ENCODE measurements around the gene CDK14.

CDK14 gene

GRCh38 chr7:90642978-90643377 is 46.9 kb downstream of the CDK14 start:
- DNase-seq, result no peak

- DNase-seq, result no peak
Observed at GRCh38 chr7:90645784-90646183, 49.7 kb downstream of the CDK14 start.

- DNase-seq, result no peak
Observed at GRCh38 chr7:90648107-90648506, 52.0 kb downstream of the CDK14 start.

- DNase-seq, result no peak
Observed at GRCh38 chr7:90648834-90649233, 52.7 kb downstream of the CDK14 start.

DNA sequence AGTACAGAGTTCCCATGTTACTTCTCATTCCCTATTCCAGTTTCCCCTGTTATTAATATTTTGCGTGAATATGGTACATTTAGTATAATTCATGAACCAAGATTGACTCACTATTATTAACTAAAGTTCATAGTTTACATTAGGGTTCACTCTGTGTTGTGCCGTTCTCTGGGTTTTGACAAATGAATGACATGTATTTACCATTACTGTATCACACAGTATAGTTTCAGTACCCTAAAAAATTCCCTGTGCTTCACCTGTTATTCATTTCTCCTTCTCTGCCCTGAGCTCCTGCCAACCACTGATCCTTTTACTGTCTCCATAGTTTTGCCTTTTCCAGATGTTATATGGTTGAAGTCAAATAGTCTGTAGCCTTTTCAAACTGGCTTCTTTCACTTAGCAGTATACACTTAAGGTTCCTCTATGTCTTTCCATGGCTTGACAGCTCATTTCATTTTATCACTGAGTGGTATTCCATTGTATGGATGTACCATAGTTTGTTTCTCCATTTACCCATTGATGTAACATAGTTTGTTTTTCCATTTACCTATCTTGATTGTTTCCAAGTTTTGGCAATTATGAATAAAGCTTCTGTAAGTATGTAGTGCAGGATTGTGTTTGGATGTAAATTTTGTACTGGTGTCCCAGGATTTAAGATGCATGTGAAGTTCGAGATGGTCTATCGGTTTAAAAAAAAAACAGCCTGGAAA is 58.8 kb downstream of the CDK14 start:
- DNase-seq, result no peak

DNA sequence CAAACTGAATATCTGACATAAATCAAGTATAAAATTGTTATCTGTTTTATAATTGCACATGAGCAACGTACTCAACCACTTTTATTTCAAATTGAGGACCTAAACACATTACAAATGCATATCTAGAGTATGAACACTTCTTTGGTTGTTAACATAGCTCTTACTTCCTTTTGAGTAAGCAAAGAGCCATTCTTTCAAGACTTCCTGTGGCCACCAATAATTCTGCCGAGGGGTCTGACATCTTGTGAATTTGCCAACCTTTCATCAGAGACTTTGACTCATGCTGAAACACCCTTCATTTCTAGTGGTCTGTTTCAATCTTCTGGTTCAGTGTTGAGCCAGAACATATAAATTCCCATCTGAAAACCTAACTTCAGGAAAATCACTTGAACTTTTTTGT is 59.4 kb downstream of the CDK14 start:
- DNase-seq, result no peak

GRCh38 chr7:90657481-90657880 is 61.4 kb downstream of the CDK14 start:
- no peak for DNase-seq

DNA sequence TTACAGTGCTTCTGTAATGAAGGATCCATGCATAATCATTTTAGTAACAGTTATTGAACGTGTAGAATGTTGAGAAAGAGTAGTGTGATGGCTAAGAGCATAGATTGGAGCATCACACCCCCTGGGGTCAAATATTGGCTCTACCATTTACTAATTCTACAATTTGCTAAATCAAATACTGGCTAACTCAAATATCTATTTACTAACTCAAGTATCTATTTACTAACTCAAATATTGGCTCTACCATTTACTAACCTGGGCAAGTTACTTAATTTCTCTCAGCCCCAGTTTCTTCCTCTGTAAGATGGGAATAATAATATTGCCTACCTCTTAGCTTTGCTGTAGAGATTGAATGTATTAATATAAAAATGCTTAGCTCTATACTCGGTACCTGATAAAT is 64.0 kb downstream of the CDK14 start:
- no peak for DNase-seq

- no peak for DNase-seq
Observed at GRCh38 chr7:90660819-90661218, 64.7 kb downstream of the CDK14 start.

GRCh38 chr7:90661290-90662151 is 65.4 kb downstream of the CDK14 start:
- no peak for DNase-seq

GRCh38 chr7:90663176-90663575 is 67.1 kb downstream of the CDK14 start:
- DNase-seq, result no peak

DNA sequence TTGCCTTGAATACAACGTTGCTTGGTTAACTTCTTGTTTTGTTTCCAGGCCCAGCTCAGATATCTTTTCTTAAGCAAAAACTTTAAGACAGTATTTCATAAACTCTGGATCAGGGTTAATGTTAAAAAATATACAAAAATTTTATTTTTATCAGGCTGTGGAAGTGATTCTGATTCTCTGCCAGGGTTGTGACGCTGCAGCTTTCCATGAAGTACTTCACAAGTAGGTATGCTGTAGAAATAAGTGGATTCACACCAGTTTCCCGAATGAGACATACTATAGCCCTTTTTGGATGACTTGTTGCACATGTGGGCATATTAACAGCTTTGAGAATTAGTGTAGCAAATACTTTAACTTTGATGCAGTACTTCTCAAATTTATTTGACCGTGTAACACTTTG is 70.1 kb downstream of the CDK14 start:
- DNase-seq, result no peak

DNA sequence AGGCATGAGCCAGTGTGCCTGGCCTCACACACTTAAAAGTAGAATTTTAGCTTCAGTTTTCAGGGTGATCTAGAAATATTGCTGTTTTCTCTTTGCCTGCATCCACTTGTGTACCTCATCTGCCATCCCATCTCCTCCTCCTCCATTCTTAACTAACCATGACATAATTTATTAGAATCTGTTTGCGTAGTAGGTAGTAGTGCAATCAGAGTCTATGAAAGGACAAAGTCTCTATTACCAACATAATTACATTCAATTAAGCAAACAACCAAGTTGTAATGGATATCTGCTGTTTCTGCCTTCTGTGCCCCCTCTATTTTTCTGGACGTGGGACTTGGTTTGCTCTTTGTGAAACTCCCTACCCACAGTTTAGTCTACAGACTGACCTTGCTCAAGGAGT is 72.9 kb downstream of the CDK14 start:
- DNase-seq, result no peak

- no peak for DNase-seq
Observed at GRCh38 chr7:90669492-90669891, 73.4 kb downstream of the CDK14 start.

DNA sequence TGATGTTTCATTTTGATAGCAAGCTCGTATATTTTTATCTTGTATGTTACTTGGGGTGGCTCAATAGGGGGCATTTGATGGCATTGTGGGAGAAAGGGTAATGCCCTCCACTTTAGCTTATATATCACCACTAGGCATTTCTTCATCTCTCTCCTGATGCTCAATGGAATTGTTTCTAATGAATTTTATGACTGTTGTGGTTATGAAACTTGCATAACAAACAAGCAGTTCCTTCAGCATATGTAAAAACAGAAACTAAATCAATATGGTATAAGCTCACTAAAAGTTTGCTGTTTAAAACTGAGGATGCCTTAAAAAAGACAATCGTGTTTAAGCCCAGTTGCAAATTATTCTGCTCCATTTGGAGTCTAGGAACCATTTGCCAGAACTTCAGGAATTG is 75.5 kb downstream of the CDK14 start:
- DNase-seq, result no peak

DNA sequence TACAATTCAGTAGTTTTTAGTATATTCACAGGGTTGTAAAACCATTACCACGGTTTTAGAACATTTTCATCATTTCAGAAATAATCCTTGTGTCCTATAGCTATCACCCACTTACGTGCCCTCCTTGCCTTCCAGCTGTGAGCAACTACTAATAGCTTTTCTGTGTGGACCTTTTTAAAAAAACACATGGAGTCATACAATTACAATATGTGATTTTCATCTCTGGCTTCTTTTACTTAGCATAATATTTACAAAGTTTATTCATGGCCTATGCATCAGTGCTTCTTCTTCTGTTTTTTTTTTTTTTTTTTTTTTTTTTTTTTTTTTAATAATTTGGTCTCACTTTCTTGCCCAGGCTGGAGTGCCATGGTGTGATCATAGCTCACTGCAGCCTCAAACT is 76.1 kb downstream of the CDK14 start:
- DNase-seq, result no peak

- DNase-seq, result no peak
Observed at GRCh38 chr7:90674625-90675024, 78.5 kb downstream of the CDK14 start.

- DNase-seq, result no peak
Observed at GRCh38 chr7:90675982-90676381, 79.9 kb downstream of the CDK14 start.

GRCh38 chr7:90677486-90678404 is 81.6 kb downstream of the CDK14 start:
- DNase-seq, result no peak

GRCh38 chr7:90678986-90679385 is 82.9 kb downstream of the CDK14 start:
- DNase-seq, result no peak

- DNase-seq, result no peak
Observed at GRCh38 chr7:90680484-90680883, 84.4 kb downstream of the CDK14 start.

DNA sequence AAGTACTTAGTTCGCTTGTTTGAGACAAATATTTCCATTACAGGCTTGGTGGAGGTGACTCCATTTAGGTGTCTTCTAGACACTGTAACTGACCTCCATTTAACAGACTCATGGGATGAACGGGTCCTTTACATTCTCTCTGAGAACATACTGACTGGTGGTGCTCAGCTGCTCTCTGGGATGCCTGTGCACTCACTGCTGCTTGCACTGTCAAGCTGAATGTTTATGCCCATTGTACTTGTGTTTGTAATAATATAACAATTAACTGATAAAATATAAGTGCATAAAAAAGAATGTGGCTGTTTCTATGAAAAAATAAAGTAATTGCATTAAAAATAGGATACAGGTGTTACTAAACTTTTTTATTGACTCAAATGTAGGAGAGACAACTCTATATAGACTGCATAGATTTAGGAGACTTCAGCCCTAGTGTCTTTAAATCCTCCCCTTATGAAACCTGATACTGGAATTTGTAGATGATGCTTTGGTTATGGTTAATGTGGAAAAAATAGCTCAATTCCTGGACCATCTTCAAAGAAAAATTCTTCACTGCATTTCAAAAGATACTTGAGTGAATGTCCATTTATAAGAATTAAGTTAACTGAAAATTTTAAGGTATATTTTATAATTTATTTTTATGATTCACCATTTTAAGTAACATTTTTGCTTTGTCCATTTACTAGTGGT is 85.4 kb downstream of the CDK14 start:
- no peak for DNase-seq

DNA sequence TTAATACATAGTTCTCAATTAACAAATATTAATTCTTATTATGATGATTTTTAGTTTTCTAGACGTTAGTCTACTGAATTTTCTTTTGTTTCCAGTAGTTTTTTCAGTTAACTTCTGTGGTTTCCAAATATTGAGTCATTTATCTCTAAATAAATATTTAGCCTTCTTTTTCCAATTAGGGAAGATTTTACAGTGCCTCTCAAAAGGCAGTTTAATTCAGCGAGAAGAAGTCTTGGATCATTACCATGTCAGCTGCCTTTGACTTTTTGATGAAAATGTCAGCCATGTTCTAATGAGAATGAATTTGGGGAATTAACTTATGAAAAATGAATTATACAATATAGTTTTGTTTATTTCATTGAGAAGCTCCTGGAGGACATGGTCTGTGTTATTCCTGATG is 90.0 kb downstream of the CDK14 start:
- DNase-seq, result no peak
